NCI-H2081 (cell line): ENCODE data around the gene KCTD13.
"Not testable (repeated sequence)": the region's sequence is repeated elsewhere in the genome, so short reads cannot be mapped to it uniquely, and the experiment has no call there.

Experiments used
- DNase-seq, 2 experiments: peaks; one replicate each; lab custom pipeline; 2025; lab: John Stamatoyannopoulos, UW

Gene KCTD13

GRCh38 chr16:29925781-29926710 is at the start of gene KCTD13:
Gene KCTD13, minus strand, starts transcription at chr16:29926226. Its CDS starts 193 bp downstream, at chr16:29926033.
- DNase-seq: peak; percentile 67 to 68

GRCh38 chr16:29975134-29975538 is 49.1 kb upstream of the KCTD13 start:
- no peak for DNase-seq

GRCh38 chr16:29974291-29975133 is 48.5 kb upstream of the KCTD13 start:
- no peak for DNase-seq

GRCh38 chr16:29973384-29974246 is 47.6 kb upstream of the KCTD13 start, which contains the start of gene TAOK2:
Gene TAOK2, plus strand, starts transcription at chr16:29973868. Its CDS starts 3,905 bp downstream, at chr16:29977773.
- DNase-seq: peak; percentile 95

GRCh38 chr16:29972992-29973383 is 47.0 kb upstream of the KCTD13 start:
- no peak for DNase-seq

- no peak for DNase-seq
Measured at GRCh38 chr16:29972500-29972899, 46.5 kb upstream of the KCTD13 start.

GRCh38 chr16:29971304-29971703 is 45.3 kb upstream of the KCTD13 start:
- DNase-seq: no peak

- DNase-seq: no peak
Measured at GRCh38 chr16:29968205-29968604, 42.2 kb upstream of the KCTD13 start.

GRCh38 chr16:29963021-29963743 is 37.2 kb upstream of the KCTD13 start:
- no peak for DNase-seq

- DNase-seq: no peak
Measured at GRCh38 chr16:29962344-29962994, 36.4 kb upstream of the KCTD13 start.

GRCh38 chr16:29961479-29962343 is 35.7 kb upstream of the KCTD13 start, which contains the start of gene TMEM219:
Gene TMEM219, plus strand, starts transcription at chr16:29962079. Its CDS starts 1,065 bp downstream, at chr16:29963144.
- DNase-seq: peak; percentile 76 to 83

GRCh38 chr16:29961127-29961478 is 35.1 kb upstream of the KCTD13 start:
- DNase-seq: no peak

- not testable (repeated sequence) for DNase-seq
Measured at GRCh38 chr16:29959821-29960220, 33.8 kb upstream of the KCTD13 start.

- no peak for DNase-seq
Measured at GRCh38 chr16:29959293-29959692, 33.3 kb upstream of the KCTD13 start.

- no peak for DNase-seq
Measured at GRCh38 chr16:29958756-29959155, 32.7 kb upstream of the KCTD13 start.

GRCh38 chr16:29951625-29952365 is 25.8 kb upstream of the KCTD13 start:
- DNase-seq: no peak

GRCh38 chr16:29950806-29951461 is 24.9 kb upstream of the KCTD13 start:
- no peak for DNase-seq

GRCh38 chr16:29947897-29948296 is 21.9 kb upstream of the KCTD13 start:
- DNase-seq: no peak
